HEK293 (cell line): Measurements from ENCODE around the gene HOXB13.

Experiments
- CTCF ChIA-PET: fragments of 350-600 bp; formaldehyde crosslinking; extraction: SDS; loops from one replicate; lab custom pipeline; 2021; ENCODE audit warnings: antibody characterized with exemption; lab: Yijun Ruan, JAX
- POLR2A ChIA-PET: fragments of 300-600 bp; formaldehyde crosslinking; extraction: SDS; loops from one replicate; lab custom pipeline; 2020; ENCODE audit warnings: antibody characterized with exemption, inconsistent platforms; lab: Yijun Ruan, JAX
- H3K27ac ChIP-seq: fragments of 200-500 bp; sonication (Bioruptor generic); 2 replicates; pipeline ENCODE4 v1.5.1; 2014; ENCODE audit warnings: low read depth, low read length, control low read depth, inconsistent platforms; ENCODE audit errors: extremely low read depth
- H3K36me3 ChIP-seq, 2 experiments: fragments of 200-500 bp in 1 of 2; sonication (Bioruptor generic) in 1 of 2; 1 replicate in 1 of 2; 2 replicates in 1 of 2; pipeline ENCODE4 v1.5.1; 2014 to 2017; ENCODE audit warnings: inconsistent platforms in 2 of 2, low read length in 2 of 2; ENCODE audit not compliant: control insufficient read depth in 2 of 2, insufficient read depth in 1 of 2
- H3K4me1 ChIP-seq: fragments of 200-500 bp; sonication (Bioruptor generic); 2 replicates; pipeline ENCODE4 v1.5.1; 2014; ENCODE audit warnings: mild to moderate bottlenecking, low read length, inconsistent platforms; ENCODE audit not compliant: control insufficient read depth, insufficient read depth
- H3K4me3 ChIP-seq: 2 replicates; pipeline ENCODE4 v1.5.1; 2011; ENCODE audit warnings: low read depth, mild to moderate bottlenecking, control low read depth, low read length, moderate library complexity
- H3K9me3 ChIP-seq: fragments of 200-500 bp; sonication (Bioruptor generic); 2 replicates; pipeline ENCODE4 v1.5.1; 2014; ENCODE audit warnings: low read depth, low read length, inconsistent platforms; ENCODE audit not compliant: control insufficient read depth, insufficient read depth
- EGR2 ChIP-seq: fragments of 450-650 bp; formaldehyde crosslinking; IDR thresholded peaks from 2 replicates; pipeline ENCODE4 v1.5.1; 2016; ENCODE audit warnings: low read depth, missing biosample characterization, missing genetic modification characterization
- GLIS1 ChIP-seq: fragments of 450-650 bp; formaldehyde crosslinking; IDR thresholded peaks from 2 replicates; pipeline ENCODE4 v1.5.1; 2016; ENCODE audit warnings: missing biosample characterization, missing genetic modification characterization
- KLF8 ChIP-seq: fragments of 450-650 bp; formaldehyde crosslinking; IDR thresholded peaks from 2 replicates; pipeline ENCODE4 v1.5.1; 2016; ENCODE audit warnings: missing biosample characterization, missing genetic modification characterization
- ZBTB49 ChIP-seq: fragments of 450-650 bp; formaldehyde crosslinking; IDR thresholded peaks from 2 replicates; pipeline ENCODE4 v1.5.1; 2016; ENCODE audit warnings: missing biosample characterization, missing genetic modification characterization, low read depth
- ZEB2 ChIP-seq: fragments of 450-650 bp; formaldehyde crosslinking; IDR thresholded peaks from 2 replicates; pipeline ENCODE4 v1.5.1; 2016; ENCODE audit warnings: missing biosample characterization, missing genetic modification characterization
- ZFHX2 ChIP-seq: fragments of 450-650 bp; formaldehyde crosslinking; conservative IDR thresholded peaks from 2 replicates; pipeline ENCODE4 v1.5.1; 2016; ENCODE audit warnings: missing biosample characterization, missing genetic modification characterization
- ZNF133 ChIP-seq: fragments of 450-650 bp; formaldehyde crosslinking; IDR thresholded peaks from 2 replicates; pipeline ENCODE4 v1.5.1; 2016; ENCODE audit warnings: missing biosample characterization, missing genetic modification characterization
- ZNF521 ChIP-seq: fragments of 450-650 bp; formaldehyde crosslinking; IDR thresholded peaks from 2 replicates; pipeline ENCODE4 v1.5.1; 2017; ENCODE audit warnings: missing biosample characterization, mild to moderate bottlenecking, missing genetic modification characterization
- ZNF561 ChIP-seq: fragments of 450-650 bp; IDR thresholded peaks from 2 replicates; pipeline ENCODE4 v1.5.1; 2018; ENCODE audit warnings: missing biosample characterization, missing genetic modification characterization, borderline replicate concordance
- ZNF645 ChIP-seq: fragments of 450-650 bp; formaldehyde crosslinking; IDR thresholded peaks from 2 replicates; pipeline ENCODE4; 2016; ENCODE audit warnings: missing biosample characterization, missing genetic modification characterization
- ZNF670 ChIP-seq: fragments of 450-650 bp; formaldehyde crosslinking; IDR thresholded peaks from 2 replicates; pipeline ENCODE4 v1.5.1; 2016; ENCODE audit warnings: missing biosample characterization, missing genetic modification characterization, low read depth
- ZNF677 ChIP-seq: fragments of 450-650 bp; IDR thresholded peaks from 2 replicates; pipeline ENCODE4 v1.5.0; 2018; ENCODE audit warnings: missing biosample characterization, mild to moderate bottlenecking, missing genetic modification characterization, moderate library complexity
- ZNF777 ChIP-seq: fragments of 450-650 bp; formaldehyde crosslinking; IDR thresholded peaks from 2 replicates; pipeline ENCODE4 v1.5.1; 2017; ENCODE audit warnings: missing biosample characterization, missing genetic modification characterization, borderline replicate concordance
- ZNF785 ChIP-seq: fragments of 450-650 bp; formaldehyde crosslinking; IDR thresholded peaks from 2 replicates; pipeline ENCODE4 v1.5.1; 2016; ENCODE audit warnings: missing biosample characterization, missing genetic modification characterization
- TF ChIP-seq, protein P1 (sequence below): fragments of 450-650 bp; formaldehyde crosslinking; IDR thresholded peaks from 2 replicates; pipeline ENCODE4 v1.5.1; 2016; ENCODE audit warnings: missing biosample characterization, missing genetic modification characterization
- TF ChIP-seq, protein P2 (sequence below): fragments of 450-650 bp; formaldehyde crosslinking; IDR thresholded peaks from 2 replicates; pipeline ENCODE4 v1.5.1; 2016; ENCODE audit warnings: missing biosample characterization, missing genetic modification characterization

HOXB13 gene

DNA sequence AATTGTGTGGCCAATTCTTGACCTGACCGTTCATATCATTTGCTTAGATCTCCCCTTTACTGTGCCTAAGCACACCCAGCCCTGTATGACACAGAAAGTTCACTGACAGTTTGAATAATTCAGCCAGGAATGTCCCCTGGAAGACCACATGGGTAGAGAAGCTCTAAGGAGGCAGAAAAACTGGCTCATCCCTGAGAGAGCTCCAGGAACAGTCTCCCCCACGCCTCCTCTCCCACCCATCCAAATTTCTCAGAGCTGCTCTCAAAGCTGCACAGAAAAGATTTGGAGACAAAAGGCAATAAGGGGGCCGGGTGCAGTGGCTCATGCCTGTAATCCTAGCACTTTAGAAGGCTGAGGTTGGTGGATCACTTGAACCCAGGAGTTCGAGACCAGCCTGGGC lies 17.4 kb downstream of the HOXB13 start:
- no peaks in the 10 kb centered on the region for H3K4me1 ChIP-seq
- no peak overlapping the region for H3K27ac ChIP-seq
- no peaks in the 10 kb centered on the region for H3K36me3 ChIP-seq
- ChIA-PET POLR2A (interaction anchor here (1.0 kb wide), 1 partner anchor 23 kb away, joined by 4 read pairs; no protein-coding TSS in a partner anchor), CTCF (interaction anchor here (0.9 to 3.9 kb wide), 4 partner anchors 13 to 176 kb away, joined by 3 to 15 read pairs (median 6); no protein-coding TSS in a partner anchor)
- TF ChIP-seq GLIS1 (tag by site-specific recombination) (peak; percentile 78), ZNF777 (tag by site-specific recombination) (no peak)
- no peaks in the 10 kb centered on the region for H3K9me3 ChIP-seq
- no peak overlapping the region for H3K4me3 ChIP-seq

DNA sequence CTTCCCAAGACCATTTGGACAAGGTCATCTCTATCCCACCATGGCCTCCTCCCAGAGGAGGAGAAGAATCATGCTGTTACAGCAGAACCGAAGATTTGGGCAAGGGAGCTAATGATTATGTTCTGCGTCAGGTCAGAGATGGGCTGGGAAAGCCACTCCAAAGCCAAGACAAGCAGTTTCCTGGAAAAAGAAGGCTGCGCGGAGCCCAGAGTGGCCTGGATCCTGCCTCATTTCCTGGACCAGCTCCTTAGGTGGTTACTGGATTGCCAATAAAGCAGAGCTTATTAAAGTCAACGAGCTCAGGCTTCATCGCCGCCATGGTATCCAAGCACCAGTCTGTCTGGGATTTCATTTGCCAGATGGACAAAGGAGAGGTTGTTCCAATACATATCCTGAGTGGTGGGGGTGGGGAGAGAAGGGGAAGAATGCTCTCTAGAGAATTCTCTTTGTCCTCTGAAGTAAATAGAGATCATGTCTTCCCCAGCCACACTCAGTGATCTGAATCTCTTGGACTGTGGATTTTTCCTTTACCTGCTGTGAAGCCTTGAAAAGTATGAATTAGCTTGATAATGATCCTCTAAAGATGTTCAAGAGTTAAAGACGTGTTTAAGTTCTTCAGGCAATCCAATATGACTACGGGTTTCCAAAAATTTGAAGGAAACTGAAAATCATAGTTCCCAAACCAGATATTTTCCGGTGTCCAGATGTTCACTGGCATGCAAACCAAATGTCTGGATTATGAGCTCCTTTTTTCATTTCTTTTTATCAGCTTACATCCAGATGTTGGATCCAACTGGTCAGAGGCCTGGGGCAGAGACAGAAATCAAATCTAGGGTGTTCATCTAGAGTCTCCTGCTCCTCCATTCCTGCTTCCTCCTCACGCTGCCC lies 23.9 kb downstream of the HOXB13 start:
- TF ChIP-seq ZNF133 (no peak), ZNF785 (tag by site-specific recombination) (no peak), ZNF561 (no peak), ZNF521 (tag by site-specific recombination) (no peak)
- Histone ChIP-seq H3K9me3 (no peaks in the 10 kb centered on the region), H3K4me1 (no peaks in the 10 kb centered on the region; the same call in 1 of the 2 replicates), H3K4me3 (no peak overlapping the region), H3K36me3 (no peaks in the 10 kb centered on the region), H3K27ac (no peak overlapping the region)
- ChIA-PET POLR2A (interaction anchor here (0.6 kb wide), 1 partner anchor 27 kb away, joined by 3 read pairs; no protein-coding TSS in a partner anchor), CTCF (interaction anchor here (0.6 to 2.4 kb wide), 13 partner anchors 20 to 430 kb away, joined by 3 to 16 read pairs (median 4); no protein-coding TSS in a partner anchor)

- Histone ChIP-seq H3K4me3 (no peak overlapping the region), H3K9me3 (no peaks in the 10 kb centered on the region), H3K4me1 (no peaks in the 10 kb centered on the region; the same call in 1 of the 2 replicates), H3K27ac (no peak overlapping the region), H3K36me3 (no peaks in the 10 kb centered on the region)
- CTCF ChIA-PET, result interaction anchor here (0.6 to 2.2 kb wide), 5 partner anchors 24 to 113 kb away, joined by 3 to 13 read pairs (median 3); no protein-coding TSS in a partner anchor
- POLR2A ChIA-PET, result no interaction called here
- TF ChIP-seq ZNF645 (tag by site-specific recombination) (no peak), EGR2 (tag by site-specific recombination) (peak; percentile 62), ZEB2 (no peak), ZBTB49 (no peak), ZNF670 (tag by site-specific recombination) (no peak), ZNF677 (tag by site-specific recombination) (no peak), ZFHX2 (peak; percentile 60), KLF8 (tag by site-specific recombination) (no peak)
- TF ChIP-seq, protein P1, sequence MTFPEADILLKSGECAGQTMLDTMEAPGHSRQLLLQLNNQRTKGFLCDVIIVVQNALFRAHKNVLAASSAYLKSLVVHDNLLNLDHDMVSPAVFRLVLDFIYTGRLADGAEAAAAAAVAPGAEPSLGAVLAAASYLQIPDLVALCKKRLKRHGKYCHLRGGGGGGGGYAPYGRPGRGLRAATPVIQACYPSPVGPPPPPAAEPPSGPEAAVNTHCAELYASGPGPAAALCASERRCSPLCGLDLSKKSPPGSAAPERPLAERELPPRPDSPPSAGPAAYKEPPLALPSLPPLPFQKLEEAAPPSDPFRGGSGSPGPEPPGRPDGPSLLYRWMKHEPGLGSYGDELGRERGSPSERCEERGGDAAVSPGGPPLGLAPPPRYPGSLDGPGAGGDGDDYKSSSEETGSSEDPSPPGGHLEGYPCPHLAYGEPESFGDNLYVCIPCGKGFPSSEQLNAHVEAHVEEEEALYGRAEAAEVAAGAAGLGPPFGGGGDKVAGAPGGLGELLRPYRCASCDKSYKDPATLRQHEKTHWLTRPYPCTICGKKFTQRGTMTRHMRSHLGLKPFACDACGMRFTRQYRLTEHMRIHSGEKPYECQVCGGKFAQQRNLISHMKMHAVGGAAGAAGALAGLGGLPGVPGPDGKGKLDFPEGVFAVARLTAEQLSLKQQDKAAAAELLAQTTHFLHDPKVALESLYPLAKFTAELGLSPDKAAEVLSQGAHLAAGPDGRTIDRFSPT (tag by site-specific recombination), result no peak
- TF ChIP-seq, protein P2, sequence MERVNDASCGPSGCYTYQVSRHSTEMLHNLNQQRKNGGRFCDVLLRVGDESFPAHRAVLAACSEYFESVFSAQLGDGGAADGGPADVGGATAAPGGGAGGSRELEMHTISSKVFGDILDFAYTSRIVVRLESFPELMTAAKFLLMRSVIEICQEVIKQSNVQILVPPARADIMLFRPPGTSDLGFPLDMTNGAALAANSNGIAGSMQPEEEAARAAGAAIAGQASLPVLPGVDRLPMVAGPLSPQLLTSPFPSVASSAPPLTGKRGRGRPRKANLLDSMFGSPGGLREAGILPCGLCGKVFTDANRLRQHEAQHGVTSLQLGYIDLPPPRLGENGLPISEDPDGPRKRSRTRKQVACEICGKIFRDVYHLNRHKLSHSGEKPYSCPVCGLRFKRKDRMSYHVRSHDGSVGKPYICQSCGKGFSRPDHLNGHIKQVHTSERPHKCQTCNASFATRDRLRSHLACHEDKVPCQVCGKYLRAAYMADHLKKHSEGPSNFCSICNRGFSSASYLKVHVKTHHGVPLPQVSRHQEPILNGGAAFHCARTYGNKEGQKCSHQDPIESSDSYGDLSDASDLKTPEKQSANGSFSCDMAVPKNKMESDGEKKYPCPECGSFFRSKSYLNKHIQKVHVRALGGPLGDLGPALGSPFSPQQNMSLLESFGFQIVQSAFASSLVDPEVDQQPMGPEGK, result no peak
Observed at GRCh38 chr17:48701864-48702532, 26.6 kb downstream of the HOXB13 start.
